ENCODE data around the gene LTF. TPM values are rescaled to one million over a fixed set of nuclear protein-coding genes. Genes with fewer than 3 reads are reported as not detected.

LTF gene
- total and polyA plus RNA-seq, 9 of the 15 experiments (the other 6 are each of a cell fraction or from before 2014, with no cell fraction given) = 0.07 TPM; not detected in 8

DNA sequence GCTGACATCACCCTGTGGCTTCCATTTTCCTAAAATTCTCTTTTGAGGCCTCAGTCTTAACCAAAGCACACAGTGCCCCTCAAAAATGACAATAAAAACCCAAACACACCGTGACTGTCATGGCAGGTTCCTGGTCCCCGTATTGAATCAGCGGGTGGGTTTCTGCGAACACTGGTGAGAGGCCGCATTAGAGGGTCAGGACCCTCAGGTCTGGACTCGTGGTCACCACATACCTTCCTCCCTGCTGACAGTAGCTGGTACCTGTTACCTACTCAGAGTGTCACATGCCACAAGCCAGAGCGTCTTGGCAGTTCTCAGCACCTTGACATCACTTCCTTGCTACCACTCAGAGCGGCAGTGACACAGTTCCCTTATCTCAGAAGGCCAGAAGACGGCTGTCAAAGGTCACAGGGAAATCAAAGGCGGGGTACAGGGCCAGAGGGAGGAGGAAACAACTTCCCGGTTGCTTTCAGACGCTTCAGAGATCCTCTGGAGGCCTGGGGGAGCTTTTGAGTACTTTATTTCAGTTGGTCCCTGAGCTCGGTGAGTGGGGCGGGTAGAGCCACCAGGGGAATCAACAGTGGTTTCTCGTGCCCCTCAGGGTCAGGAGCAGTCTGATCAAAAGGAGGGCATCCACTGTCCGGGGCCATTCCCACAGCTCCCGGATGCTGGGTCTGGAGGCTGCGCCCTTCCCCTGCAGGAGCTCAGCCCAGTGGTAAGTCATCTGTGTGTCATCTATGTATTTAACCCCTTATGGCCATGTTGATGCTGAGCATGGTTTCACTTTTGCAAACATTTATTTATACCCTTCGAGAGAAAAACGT is 57.7 kb downstream of the LTF start, which contains the start of the genes CCR5AS and CCRL2 (continued):
- TF ChIP-seq, protein P1, sequence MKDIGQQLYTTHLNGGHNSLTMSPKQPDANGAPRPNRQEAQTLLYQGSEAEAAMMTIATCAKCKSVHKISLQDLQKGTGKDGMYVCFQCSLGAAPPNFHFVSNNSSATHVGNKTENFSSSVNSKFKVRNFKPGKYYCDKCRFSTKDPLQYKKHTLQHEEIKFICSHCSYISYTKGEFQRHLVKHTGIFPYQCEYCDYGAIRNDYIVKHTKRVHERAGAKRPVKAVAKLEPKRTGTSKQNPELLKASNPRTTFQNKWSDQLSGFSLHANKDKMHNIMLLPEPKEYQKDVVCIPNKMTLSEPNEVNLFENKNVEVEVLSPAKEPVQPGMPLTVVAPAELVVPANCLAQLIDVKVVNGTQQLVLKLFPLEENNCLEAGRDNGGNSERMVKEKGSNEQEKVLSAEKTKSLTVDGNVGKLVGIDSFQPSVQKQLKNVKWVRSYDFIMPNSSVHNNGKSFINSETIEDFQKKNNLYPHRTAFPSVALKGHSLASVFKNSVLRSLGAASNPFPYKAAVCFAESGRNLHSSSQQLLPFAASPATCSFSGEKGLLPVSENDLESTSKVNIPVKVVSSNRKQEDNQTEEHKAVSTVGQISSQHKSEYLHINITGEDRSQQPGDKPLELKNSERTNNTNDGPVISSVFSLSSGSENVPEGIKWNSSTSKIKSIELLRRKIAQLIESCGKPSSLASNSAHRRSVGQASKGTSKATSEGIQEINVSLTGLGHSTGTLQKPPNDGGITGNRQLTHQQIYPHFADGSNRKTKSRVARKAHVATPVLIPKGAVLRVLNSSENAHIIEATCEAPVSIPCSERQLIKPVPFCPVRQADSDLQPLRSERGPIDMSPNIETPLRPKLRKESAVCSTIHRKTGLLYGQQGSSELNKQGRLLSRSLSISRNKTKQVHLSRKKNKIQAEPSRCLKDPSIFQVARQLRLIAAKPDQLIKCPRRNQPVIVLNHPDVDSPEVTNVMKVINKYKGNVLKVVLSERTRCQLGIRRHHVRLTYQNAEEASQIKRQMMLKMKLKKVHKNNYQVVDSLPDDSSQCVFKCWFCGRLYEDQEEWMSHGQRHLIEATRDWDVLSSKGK (CRISPR knock-in tag; IDR thresholded peaks at IDR 0.05) = no peak
- TF ChIP-seq ZNF41 (CRISPR knock-in tag; conservative IDR thresholded peaks at IDR 0.05) (peak; percentile 63; the same call in 1 of the 2 replicates), FOXA1 (IDR thresholded peaks at IDR 0.05; ENCODE audit: borderline replicate concordance) (no peak), ATF7 (IDR thresholded peaks at IDR 0.05) (peak; percentile 94), YY1 (IDR thresholded peaks at IDR 0.05; ENCODE audit: borderline replicate concordance in 1 of 3, control insufficient read depth in 1 of 3, extremely low read depth in 1 of 3, insufficient read depth in 3 of 3, insufficient read length in 1 of 3, insufficient replicate concordance in 2 of 3, low read depth in 1 of 3, low read length in 2 of 3) (peak in 1 of 3 experiments; percentile 57), CHD2 (IDR thresholded peaks at IDR 0.05; ENCODE audit: low read depth, low read length) (no peak; the same call in 1 of the 2 replicates), GABPB1 (CRISPR knock-in tag; IDR thresholded peaks at IDR 0.05) (peak; percentile 93)
- TF ChIP-seq, protein P2, sequence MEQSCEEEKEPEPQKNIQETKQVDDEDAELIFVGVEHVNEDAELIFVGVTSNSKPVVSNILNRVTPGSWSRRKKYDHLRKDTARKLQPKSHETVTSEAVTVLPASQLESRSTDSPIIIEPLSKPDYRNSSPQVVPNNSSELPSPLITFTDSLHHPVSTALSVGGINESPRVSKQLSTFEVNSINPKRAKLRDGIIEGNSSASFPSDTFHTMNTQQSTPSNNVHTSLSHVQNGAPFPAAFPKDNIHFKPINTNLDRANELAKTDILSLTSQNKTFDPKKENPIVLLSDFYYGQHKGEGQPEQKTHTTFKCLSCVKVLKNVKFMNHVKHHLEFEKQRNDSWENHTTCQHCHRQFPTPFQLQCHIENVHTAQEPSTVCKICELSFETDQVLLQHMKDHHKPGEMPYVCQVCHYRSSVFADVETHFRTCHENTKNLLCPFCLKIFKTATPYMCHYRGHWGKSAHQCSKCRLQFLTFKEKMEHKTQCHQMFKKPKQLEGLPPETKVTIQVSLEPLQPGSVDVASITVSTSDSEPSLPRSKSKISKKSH (CRISPR knock-in tag; IDR thresholded peaks at IDR 0.05) = no peak
- TF ChIP-seq, protein P3, sequence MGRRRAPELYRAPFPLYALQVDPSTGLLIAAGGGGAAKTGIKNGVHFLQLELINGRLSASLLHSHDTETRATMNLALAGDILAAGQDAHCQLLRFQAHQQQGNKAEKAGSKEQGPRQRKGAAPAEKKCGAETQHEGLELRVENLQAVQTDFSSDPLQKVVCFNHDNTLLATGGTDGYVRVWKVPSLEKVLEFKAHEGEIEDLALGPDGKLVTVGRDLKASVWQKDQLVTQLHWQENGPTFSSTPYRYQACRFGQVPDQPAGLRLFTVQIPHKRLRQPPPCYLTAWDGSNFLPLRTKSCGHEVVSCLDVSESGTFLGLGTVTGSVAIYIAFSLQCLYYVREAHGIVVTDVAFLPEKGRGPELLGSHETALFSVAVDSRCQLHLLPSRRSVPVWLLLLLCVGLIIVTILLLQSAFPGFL (CRISPR knock-in tag; IDR thresholded peaks at IDR 0.05) = no peak
- TF ChIP-seq, protein P4, sequence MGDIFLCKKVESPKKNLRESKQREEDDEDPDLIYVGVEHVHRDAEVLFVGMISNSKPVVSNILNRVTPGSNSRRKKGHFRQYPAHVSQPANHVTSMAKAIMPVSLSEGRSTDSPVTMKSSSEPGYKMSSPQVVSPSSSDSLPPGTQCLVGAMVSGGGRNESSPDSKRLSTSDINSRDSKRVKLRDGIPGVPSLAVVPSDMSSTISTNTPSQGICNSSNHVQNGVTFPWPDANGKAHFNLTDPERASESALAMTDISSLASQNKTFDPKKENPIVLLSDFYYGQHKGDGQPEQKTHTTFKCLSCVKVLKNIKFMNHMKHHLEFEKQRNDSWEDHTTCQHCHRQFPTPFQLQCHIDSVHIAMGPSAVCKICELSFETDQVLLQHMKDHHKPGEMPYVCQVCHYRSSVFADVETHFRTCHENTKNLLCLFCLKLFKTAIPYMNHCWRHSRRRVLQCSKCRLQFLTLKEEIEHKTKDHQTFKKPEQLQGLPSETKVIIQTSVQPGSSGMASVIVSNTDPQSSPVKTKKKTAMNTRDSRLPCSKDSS (IDR thresholded peaks at IDR 0.05; ENCODE audit: low read depth, partially characterized antibody) = no peak
- TF ChIP-seq, protein P5, sequence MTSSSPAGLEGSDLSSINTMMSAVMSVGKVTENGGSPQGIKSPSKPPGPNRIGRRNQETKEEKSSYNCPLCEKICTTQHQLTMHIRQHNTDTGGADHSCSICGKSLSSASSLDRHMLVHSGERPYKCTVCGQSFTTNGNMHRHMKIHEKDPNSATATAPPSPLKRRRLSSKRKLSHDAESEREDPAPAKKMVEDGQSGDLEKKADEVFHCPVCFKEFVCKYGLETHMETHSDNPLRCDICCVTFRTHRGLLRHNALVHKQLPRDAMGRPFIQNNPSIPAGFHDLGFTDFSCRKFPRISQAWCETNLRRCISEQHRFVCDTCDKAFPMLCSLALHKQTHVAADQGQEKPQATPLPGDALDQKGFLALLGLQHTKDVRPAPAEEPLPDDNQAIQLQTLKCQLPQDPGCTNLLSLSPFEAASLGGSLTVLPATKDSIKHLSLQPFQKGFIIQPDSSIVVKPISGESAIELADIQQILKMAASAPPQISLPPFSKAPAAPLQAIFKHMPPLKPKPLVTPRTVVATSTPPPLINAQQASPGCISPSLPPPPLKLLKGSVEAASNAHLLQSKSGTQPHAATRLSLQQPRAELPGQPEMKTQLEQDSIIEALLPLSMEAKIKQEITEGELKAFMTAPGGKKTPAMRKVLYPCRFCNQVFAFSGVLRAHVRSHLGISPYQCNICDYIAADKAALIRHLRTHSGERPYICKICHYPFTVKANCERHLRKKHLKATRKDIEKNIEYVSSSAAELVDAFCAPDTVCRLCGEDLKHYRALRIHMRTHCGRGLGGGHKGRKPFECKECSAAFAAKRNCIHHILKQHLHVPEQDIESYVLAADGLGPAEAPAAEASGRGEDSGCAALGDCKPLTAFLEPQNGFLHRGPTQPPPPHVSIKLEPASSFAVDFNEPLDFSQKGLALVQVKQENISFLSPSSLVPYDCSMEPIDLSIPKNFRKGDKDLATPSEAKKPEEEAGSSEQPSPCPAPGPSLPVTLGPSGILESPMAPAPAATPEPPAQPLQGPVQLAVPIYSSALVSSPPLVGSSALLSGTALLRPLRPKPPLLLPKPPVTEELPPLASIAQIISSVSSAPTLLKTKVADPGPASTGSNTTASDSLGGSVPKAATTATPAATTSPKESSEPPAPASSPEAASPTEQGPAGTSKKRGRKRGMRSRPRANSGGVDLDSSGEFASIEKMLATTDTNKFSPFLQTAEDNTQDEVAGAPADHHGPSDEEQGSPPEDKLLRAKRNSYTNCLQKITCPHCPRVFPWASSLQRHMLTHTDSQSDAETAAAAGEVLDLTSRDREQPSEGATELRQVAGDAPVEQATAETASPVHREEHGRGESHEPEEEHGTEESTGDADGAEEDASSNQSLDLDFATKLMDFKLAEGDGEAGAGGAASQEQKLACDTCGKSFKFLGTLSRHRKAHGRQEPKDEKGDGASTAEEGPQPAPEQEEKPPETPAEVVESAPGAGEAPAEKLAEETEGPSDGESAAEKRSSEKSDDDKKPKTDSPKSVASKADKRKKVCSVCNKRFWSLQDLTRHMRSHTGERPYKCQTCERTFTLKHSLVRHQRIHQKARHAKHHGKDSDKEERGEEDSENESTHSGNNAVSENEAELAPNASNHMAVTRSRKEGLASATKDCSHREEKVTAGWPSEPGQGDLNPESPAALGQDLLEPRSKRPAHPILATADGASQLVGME (CRISPR knock-in tag; IDR thresholded peaks at IDR 0.05) = peak; percentile 77

Measured in K562 (cell line).